ENCODE measurements around the gene PRKN.

The PRKN gene

GRCh38 chr6:162389343-162390085 lies 338.1 kb downstream of the PRKN start:
- Histone ChIP-seq H3K27ac (peak overlapping the region in 1 of 2 donors; percentile 77), H3K4me1 (peaks cover 0 to 50% (median 13%) of the 10 kb centered on the region in 4 donors), H3K9me3 (no peaks in the 10 kb centered on the region), H3K36me3 (no peaks in the 10 kb centered on the region), H3K4me3 (no peak overlapping the region), H3K27me3 (no peaks in the 10 kb centered on the region)
- intact Hi-C loops (cut with DNase I; ENCODE audit: low total_unique reads): no loop called here
- TF ChIP-seq CTCF (IDR thresholded peaks at IDR 0.05): no peak
- DNase-seq: no peak

GRCh38 chr6:162388383-162388777 lies 339.2 kb downstream of the PRKN start:
- peaks cover 0 to 50% (median 13%) of the 10 kb centered on the region in 4 donors for H3K4me1 ChIP-seq
- TF ChIP-seq CTCF (IDR thresholded peaks at IDR 0.05): no peak
- H3K4me3 ChIP-seq: no peak overlapping the region
- H3K9me3 ChIP-seq: no peaks in the 10 kb centered on the region
- no peaks in the 10 kb centered on the region for H3K27me3 ChIP-seq
- intact Hi-C loops (cut with DNase I; ENCODE audit: low total_unique reads): no loop called here
- H3K36me3 ChIP-seq: no peaks in the 10 kb centered on the region
- H3K27ac ChIP-seq: peak overlapping the region; percentile 71 to 77
- no peak for DNase-seq

DNA sequence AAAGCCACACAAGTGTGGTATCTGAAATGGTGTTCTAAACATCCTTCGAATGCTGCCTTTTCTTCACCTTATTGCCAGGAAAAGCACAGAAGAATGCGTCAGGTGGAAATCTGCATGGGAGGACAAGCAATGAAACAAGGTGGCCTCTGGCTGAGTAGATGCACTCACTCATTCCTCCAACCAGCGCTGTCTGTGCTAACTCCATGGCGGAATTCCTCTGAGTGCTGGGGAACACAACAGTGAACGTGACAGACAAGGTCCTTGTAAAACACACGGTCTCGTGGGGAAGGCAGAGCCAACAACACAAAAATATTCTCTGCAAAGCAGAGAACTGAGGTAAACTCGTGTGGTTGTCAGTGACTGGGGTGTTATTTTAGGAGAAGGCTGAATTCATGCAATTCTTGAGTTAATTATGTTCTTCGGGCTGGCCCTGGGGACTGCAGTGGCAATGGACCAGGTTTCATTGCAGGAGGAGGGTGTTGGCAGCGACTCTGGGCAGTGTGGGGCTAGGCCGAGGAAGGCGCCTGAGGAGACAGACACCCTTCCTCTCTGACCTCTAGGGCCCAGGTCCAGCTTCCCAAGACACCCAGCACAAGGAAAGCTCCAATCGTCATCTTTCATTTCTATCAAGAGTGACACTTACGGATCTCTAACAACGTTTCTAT lies 339.7 kb downstream of the PRKN start:
- intact Hi-C loops (cut with DNase I; ENCODE audit: low total_unique reads): no loop called here

GRCh38 chr6:162385980-162386379 lies 341.6 kb downstream of the PRKN start:
- TF ChIP-seq CTCF (IDR thresholded peaks at IDR 0.05): no peak
- Histone ChIP-seq H3K9me3 (no peaks in the 10 kb centered on the region), H3K27me3 (no peaks in the 10 kb centered on the region), H3K36me3 (no peaks in the 10 kb centered on the region), H3K4me3 (no peak overlapping the region), H3K4me1 (peaks cover 0 to 50% (median 13%) of the 10 kb centered on the region in 4 donors), H3K27ac (peak overlapping the region; percentile 42 to 77)
- DNase-seq: no peak
- intact Hi-C loops (cut with DNase I; ENCODE audit: low total_unique reads): no loop called here

More for the DNA sequence above, 339.7 kb downstream of the PRKN start:
- no peaks in the 10 kb centered on the region for H3K36me3 ChIP-seq
- no peaks in the 10 kb centered on the region for H3K27me3 ChIP-seq
- TF ChIP-seq CTCF (IDR thresholded peaks at IDR 0.05): no peak
- peaks cover 0 to 50% (median 13%) of the 10 kb centered on the region in 4 donors for H3K4me1 ChIP-seq
- H3K4me3 ChIP-seq: peak overlapping the region in 1 of 2 donors; percentile 27
- peak; percentile 48 to 79 for DNase-seq
- peak overlapping the region; percentile 71 to 77 for H3K27ac ChIP-seq
- no peaks in the 10 kb centered on the region for H3K9me3 ChIP-seq

DNA sequence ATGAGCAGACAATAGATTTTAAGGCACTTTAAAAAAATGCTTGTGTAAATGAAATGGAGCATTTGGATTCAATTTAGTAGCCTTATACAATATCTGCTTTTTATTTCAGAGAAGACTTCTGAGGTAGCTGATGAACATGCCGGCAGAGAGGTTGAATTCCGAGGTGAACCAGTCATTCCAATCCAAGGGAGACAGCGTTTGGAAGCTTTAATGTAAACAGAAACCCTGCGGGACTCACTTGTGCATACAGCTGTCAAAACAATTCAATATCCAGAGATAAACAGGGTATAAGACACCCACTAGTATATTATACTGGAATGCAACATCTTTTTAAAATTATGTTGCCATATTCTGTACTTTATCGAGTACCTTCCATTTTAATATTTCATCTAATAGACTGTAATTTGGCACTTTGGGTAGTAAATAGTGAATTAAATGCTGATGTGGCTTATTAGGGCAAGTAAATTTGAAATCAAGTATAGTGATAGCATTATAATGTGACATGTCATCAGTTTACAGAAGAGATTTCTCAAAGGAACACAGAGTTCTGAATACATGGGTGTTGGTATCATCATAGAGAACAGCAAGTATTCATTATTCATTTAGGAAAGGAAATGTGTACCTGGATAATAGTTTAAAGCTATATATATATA lies 347.7 kb downstream of the PRKN start:
- intact Hi-C loops (cut with DNase I; ENCODE audit: low total_unique reads): no loop called here
- Histone ChIP-seq H3K9me3 (no peaks in the 10 kb centered on the region), H3K27me3 (no peaks in the 10 kb centered on the region), H3K36me3 (no peaks in the 10 kb centered on the region), H3K4me3 (no peak overlapping the region), H3K27ac (peak overlapping the region in 1 of 2 donors; percentile 78), H3K4me1 (peaks cover 0 to 27% (median 11%) of the 10 kb centered on the region in 4 donors)
- DNase-seq: no peak
- TF ChIP-seq CTCF (IDR thresholded peaks at IDR 0.05): no peak

Data from tibial artery (tissue), 4 donors.